ENCODE measurements around the gene MRPS30.
A peak's percentile ranks its signal among the peaks of the same experiment; 100 is the strongest.

Gene MRPS30

DNA sequence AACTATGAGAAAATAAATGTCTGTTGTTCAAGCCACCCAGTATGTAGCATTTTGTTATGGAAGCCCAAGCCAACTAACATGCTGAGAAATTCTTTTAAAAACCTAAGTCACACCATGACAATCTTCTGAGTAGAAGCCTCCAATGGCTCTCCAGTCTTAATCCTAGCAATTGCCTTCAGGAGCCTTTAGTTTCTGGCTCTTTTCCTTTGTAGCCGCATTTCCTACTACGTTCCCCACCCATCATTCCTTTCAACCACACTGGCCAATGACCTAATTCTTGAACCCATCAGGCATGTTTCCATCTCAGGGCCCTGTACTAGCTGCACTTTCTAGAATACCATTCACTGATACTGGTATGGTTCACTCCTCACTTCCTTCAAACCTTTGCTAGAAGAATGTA is 2.1 kb upstream of the MRPS30 start:
- peaks cover 37% of the 10 kb centered on the region for H3K4me1 ChIP-seq (ENCODE audit: insufficient read depth, low read length)
- H3K79me2 ChIP-seq (ENCODE audit: insufficient read depth, low read length): peaks cover 42% of the 10 kb centered on the region
- no peak overlapping the region for H3K9ac ChIP-seq (ENCODE audit: low read depth, low read length)
- H3K4me2 ChIP-seq (ENCODE audit: insufficient read depth, low read length): peak overlapping the region; percentile 70; the same call in 1 of the 2 replicates
- peaks cover 12% of the 10 kb centered on the region for H3K36me3 ChIP-seq (ENCODE audit: insufficient read depth, low read length)
- no peak for TF ChIP-seq EZH2 (IDR thresholded peaks at IDR 0.05; ENCODE audit: borderline replicate concordance, low read depth, low read length, severe bottlenecking)
- TF ChIP-seq, protein P1, sequence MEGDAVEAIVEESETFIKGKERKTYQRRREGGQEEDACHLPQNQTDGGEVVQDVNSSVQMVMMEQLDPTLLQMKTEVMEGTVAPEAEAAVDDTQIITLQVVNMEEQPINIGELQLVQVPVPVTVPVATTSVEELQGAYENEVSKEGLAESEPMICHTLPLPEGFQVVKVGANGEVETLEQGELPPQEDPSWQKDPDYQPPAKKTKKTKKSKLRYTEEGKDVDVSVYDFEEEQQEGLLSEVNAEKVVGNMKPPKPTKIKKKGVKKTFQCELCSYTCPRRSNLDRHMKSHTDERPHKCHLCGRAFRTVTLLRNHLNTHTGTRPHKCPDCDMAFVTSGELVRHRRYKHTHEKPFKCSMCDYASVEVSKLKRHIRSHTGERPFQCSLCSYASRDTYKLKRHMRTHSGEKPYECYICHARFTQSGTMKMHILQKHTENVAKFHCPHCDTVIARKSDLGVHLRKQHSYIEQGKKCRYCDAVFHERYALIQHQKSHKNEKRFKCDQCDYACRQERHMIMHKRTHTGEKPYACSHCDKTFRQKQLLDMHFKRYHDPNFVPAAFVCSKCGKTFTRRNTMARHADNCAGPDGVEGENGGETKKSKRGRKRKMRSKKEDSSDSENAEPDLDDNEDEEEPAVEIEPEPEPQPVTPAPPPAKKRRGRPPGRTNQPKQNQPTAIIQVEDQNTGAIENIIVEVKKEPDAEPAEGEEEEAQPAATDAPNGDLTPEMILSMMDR (IDR thresholded peaks at IDR 0.05; ENCODE audit: borderline replicate concordance, extremely low read depth, low read length, poor library complexity, severe bottlenecking): no peak
- no peaks in the 10 kb centered on the region for H3K27me3 ChIP-seq (ENCODE audit: insufficient read depth, low read length, poor library complexity)
- ATAC-seq (ENCODE audit: insufficient read depth, low read depth): no peak
- no peak overlapping the region for H3K4me3 ChIP-seq (ENCODE audit: low read depth in 1 of 2, low read length in 2 of 2)
- H4K20me1 ChIP-seq (ENCODE audit: insufficient read depth, low read length): peaks cover 7% of the 10 kb centered on the region
- no peak overlapping the region for H3K27ac ChIP-seq (ENCODE audit: low read length)
- DNase-seq: no peak
- H2AFZ ChIP-seq (ENCODE audit: low read depth, low read length): no peak overlapping the region
- H3K9me3 ChIP-seq (ENCODE audit: insufficient read depth, low read length, severe bottlenecking): no peaks in the 10 kb centered on the region

DNA sequence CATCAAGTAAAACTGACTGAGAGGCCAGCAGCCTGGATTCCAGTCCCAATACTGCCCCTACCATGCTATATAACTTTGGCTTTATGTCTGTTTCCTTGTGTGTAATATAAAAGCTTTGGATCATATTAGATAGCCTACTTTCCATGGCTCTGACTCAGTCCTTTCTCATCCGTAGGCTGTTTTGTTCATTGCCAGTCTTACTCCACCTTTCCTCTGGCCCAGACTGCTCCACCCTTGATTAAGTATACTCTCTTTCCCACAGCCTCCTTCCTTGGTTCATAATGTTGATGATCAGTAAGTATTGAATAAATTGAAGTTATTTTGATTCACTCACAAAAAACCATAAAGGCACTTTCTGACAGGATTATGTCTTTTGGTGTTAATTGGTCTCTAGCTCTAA is 1.5 kb upstream of the MRPS30 start:
- no peak overlapping the region for H3K4me3 ChIP-seq (ENCODE audit: low read depth in 1 of 2, low read length in 2 of 2)
- peak overlapping the region; percentile 70; the same call in 1 of the 2 replicates for H3K4me2 ChIP-seq (ENCODE audit: insufficient read depth, low read length)
- ATAC-seq (ENCODE audit: insufficient read depth, low read depth): no peak

DNA sequence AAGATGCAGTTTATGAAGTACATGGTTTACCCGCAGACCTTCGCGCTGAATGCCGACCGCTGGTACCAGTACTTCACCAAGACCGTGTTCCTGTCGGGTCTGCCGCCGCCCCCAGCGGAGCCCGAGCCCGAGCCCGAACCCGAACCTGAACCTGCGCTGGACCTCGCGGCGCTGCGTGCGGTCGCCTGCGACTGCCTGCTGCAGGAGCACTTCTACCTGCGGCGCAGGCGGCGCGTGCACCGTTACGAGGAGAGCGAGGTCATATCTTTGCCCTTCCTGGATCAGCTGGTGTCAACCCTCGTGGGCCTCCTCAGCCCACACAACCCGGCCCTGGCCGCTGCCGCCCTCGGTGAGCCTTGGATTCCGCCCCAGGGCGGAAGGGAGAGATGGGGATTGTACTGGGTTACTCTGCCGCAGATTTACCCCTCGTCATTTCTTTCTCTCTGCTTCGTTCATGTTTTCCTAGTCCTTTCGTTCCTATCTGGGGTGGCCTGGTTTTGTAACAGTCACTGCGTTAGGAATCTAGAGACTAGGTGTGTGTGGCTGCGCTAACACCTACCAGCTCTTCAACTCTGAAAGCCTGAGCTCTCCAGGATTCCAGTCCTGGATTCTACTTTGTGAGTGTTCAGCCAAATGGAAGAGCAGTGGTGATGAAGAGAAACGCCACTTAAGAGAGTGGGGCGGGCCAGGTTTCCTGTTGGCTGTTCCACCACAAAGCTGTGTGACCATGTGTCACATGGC is 638 bp downstream of the MRPS30 start:
- peak overlapping the region; percentile 83 to 85 for H3K4me3 ChIP-seq (ENCODE audit: low read depth in 1 of 2, low read length in 2 of 2)
- peaks cover 44% of the 10 kb centered on the region for H3K4me1 ChIP-seq (ENCODE audit: insufficient read depth, low read length)
- H2AFZ ChIP-seq (ENCODE audit: low read depth, low read length): peak overlapping the region; percentile 95
- peaks cover 40% of the 10 kb centered on the region for H3K36me3 ChIP-seq (ENCODE audit: insufficient read depth, low read length)
- peaks cover 7% of the 10 kb centered on the region for H4K20me1 ChIP-seq (ENCODE audit: insufficient read depth, low read length)
- peaks cover 65% of the 10 kb centered on the region for H3K79me2 ChIP-seq (ENCODE audit: insufficient read depth, low read length)
- H3K4me2 ChIP-seq (ENCODE audit: insufficient read depth, low read length): peak overlapping the region; percentile 81
- no peaks in the 10 kb centered on the region for H3K27me3 ChIP-seq (ENCODE audit: insufficient read depth, low read length, poor library complexity)
- H3K27ac ChIP-seq (ENCODE audit: low read length): peak overlapping the region; percentile 88
- no peaks in the 10 kb centered on the region for H3K9me3 ChIP-seq (ENCODE audit: insufficient read depth, low read length, severe bottlenecking)
- TF ChIP-seq, protein P1 (IDR thresholded peaks at IDR 0.05; ENCODE audit: borderline replicate concordance, extremely low read depth, low read length, poor library complexity, severe bottlenecking): no peak
- no peak for TF ChIP-seq EZH2 (IDR thresholded peaks at IDR 0.05; ENCODE audit: borderline replicate concordance, low read depth, low read length, severe bottlenecking)
- peak; percentile 43 for ATAC-seq (ENCODE audit: insufficient read depth, low read depth)
- H3K9ac ChIP-seq (ENCODE audit: low read depth, low read length): peak overlapping the region; percentile 79
- peak; percentile 56 for DNase-seq

More for the DNA sequence above, 1.5 kb upstream of the MRPS30 start:
- TF ChIP-seq, protein P1 (IDR thresholded peaks at IDR 0.05; ENCODE audit: borderline replicate concordance, extremely low read depth, low read length, poor library complexity, severe bottlenecking): no peak
- no peak for TF ChIP-seq EZH2 (IDR thresholded peaks at IDR 0.05; ENCODE audit: borderline replicate concordance, low read depth, low read length, severe bottlenecking)
- H4K20me1 ChIP-seq (ENCODE audit: insufficient read depth, low read length): peaks cover 7% of the 10 kb centered on the region
- no peaks in the 10 kb centered on the region for H3K9me3 ChIP-seq (ENCODE audit: insufficient read depth, low read length, severe bottlenecking)
- H3K4me1 ChIP-seq (ENCODE audit: insufficient read depth, low read length): peaks cover 42% of the 10 kb centered on the region
- H2AFZ ChIP-seq (ENCODE audit: low read depth, low read length): no peak overlapping the region
- peaks cover 48% of the 10 kb centered on the region for H3K79me2 ChIP-seq (ENCODE audit: insufficient read depth, low read length)
- DNase-seq: no peak
- H3K9ac ChIP-seq (ENCODE audit: low read depth, low read length): no peak overlapping the region
- no peaks in the 10 kb centered on the region for H3K27me3 ChIP-seq (ENCODE audit: insufficient read depth, low read length, poor library complexity)
- H3K36me3 ChIP-seq (ENCODE audit: insufficient read depth, low read length): peaks cover 19% of the 10 kb centered on the region
- H3K27ac ChIP-seq (ENCODE audit: low read length): no peak overlapping the region

All from DND-41 (cell line).